HG03135 (cell line): ENCODE data around the gene VWF.
"Not testable (repeated sequence)": the region's sequence is repeated elsewhere in the genome, so short reads cannot be mapped to it uniquely, and the experiment has no call there.

ENCODE experiments used
- ATAC-seq: cut with Tn5 transposase; IDR thresholded peaks from one replicate; pipeline ENCODE4 v1.9.1; 2021; ENCODE audit warnings: mild to moderate bottlenecking, moderate library complexity; ENCODE audit not compliant: unreplicated experiment

The VWF gene

DNA sequence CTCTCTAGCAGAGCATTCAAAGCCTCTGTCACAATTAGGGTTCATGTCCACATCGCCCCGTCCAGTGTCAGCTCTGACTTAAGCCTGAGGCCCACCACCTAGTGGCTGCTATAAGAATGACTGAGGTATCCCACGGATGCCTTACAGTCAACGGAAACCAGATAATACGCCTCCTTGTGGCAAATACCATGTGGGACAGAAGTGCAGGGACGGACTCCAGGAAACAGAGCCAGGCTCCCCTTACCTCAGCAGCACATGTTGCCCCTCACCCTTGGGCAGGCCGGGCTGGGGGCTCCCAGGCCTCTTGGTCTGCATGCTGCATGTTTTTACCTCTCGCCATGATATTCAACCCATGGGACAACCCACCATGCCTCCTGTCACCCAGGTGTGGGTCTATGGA is 86.3 kb downstream of the VWF start:
- no peak for ATAC-seq

DNA sequence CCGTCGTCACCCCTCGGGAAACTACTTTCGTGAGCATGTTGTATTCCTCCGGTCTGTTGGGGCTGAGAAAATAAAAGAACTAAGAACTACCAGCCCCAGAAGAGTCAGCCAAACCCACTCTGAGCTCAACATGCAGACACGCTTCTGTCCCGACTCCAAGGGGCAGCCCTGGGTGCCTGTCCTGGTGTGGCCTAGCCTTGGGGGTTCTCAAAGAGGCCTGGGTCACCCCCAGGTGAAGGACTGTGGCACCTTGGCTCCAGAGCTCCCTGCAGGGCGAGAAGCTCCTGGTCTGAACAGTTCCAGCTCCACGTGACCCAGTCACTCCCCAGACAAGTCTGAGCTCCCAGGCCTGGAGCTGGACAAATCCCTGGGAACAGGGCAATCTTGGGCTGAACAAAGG is 87.0 kb downstream of the VWF start:
- ATAC-seq = no peak

DNA sequence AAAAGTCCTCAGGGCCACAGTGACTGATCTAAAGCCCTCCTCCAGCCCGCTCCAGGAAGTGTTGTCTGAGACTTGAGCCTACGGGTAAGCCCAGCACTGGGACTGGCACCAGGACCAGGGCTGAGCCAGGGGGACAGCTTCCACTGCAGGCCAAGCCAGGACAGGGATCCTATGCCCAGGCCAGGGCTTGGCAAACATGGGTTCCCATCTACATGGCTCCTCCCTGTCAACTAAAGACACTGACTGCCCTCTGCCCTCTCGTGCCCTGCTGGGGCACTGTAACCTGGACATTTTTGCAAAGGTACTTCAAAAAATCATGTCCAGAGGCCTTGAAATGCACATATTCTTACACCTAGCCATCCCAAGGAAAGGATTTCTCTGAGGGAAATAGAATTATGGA is 88.0 kb downstream of the VWF start:
- ATAC-seq = no peak

GRCh38 chr12:6034596-6034995 is 89.9 kb downstream of the VWF start:
- ATAC-seq = no peak

DNA sequence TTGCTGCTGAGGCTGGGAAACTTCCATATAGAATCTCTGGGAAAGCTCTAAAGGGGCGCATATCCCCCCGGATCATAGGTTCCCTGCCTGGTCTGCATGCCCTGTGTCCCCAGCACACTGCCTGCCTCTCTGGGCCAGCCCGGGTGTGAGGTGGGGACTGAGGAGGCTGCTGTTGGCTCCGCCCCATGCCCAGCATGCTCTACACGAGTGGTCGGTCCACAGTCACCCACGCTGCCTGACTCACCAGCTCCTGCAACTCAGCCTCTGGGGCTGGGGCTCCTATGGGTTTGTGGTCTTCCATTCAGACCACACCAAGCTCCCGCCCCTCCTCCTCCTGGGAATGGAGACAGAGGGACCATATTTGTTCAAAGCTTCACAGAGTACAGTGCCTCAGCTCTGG is 90.9 kb downstream of the VWF start:
- no peak for ATAC-seq

- ATAC-seq = no peak
These were observed 91.7 kb downstream of the VWF start for GRCh38 chr12:6032726-6033125.

DNA sequence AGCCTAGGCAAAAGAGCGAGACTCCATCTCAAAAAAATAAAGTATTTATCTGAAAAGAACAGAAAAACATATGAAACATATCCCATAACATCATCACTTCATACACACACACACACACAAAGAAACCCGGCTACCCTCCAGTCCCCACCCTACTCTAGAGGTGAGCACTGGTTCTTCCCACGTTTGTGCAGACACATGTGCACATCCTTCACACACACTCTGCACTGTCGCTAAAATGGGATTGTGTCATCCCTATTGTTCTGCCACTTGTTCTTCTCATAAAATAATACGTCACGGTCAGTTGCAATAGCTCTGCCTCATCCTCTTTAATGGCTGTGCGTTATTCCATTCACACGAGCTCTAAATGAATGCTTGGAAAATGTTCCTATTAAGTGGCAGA is 93.5 kb downstream of the VWF start:
- no peak for ATAC-seq

- no peak for ATAC-seq
These were observed 94.4 kb downstream of the VWF start for GRCh38 chr12:6030081-6030480.

DNA sequence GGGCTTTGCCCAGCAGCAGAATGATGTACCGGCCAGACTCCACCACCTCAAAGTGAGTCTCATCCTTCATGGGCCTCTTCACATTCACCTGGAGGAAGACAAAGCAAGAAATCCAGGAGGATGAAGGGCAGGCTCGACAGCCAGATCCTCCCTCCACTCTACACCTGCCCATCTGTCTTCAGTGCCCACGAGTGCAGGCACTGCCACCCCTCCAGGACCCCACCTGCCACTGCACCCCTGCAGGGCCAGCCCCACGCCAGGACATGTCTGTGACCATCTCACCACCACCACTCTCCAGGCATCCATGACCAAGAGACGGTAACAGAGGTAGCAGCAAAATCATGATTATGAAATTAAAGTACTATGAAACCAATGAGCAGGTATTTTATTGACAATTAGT is 95.1 kb downstream of the VWF start:
- no peak for ATAC-seq

- ATAC-seq = no peak
These were observed 97.5 kb downstream of the VWF start for GRCh38 chr12:6026998-6027397.

GRCh38 chr12:6025703-6026298 is 98.7 kb downstream of the VWF start:
- ATAC-seq = not testable (repeated sequence)

GRCh38 chr12:6024066-6024465 is 100.4 kb downstream of the VWF start:
- ATAC-seq = not testable (repeated sequence)

DNA sequence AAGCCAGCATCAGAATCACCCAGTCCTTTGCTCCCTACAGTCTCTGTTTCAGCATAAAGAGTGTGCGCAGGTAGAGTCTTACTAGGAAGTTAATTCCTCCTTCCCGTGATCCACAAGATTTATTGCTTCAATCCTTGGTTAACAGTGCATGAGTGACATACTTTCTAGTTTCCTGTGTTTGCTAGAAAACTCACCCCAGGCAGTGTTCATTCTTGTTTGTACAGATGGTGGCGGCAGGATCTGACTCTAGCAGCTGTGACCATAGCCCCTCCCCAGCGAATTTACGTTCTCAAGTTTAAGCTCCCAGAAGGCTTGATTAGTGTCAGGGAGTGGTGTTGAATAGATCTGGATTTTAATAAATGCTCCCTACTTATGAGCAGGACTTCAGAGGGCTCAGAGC is 103.5 kb downstream of the VWF start:
- ATAC-seq = no peak

DNA sequence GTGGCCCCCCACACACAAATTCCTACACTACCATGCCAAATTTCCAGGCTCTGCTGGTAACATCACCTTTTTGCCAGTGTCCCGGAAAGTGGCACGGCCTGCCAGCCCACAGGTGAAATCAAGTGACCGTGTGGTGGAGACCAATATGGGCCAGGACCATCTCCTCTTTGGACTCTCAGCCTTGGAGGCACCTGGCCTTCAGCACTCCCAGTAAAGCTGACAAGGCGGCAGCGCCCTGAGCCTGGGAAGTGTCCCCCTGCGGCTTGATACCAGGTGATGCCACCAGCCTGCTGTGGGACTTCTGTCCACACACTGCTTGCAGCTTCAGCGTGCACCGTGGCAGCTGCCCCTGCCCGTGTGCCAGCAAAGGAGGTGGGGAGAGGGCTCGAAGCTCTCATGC is 104.0 kb downstream of the VWF start:
- not testable (repeated sequence) for ATAC-seq

- not testable (repeated sequence) for ATAC-seq
These were observed 105.2 kb downstream of the VWF start for GRCh38 chr12:6019256-6019655.

- no peak for ATAC-seq
These were observed 106.2 kb downstream of the VWF start for GRCh38 chr12:6018265-6018664.

- ATAC-seq = no peak
These were observed 107.7 kb downstream of the VWF start for GRCh38 chr12:6016756-6017155.

DNA sequence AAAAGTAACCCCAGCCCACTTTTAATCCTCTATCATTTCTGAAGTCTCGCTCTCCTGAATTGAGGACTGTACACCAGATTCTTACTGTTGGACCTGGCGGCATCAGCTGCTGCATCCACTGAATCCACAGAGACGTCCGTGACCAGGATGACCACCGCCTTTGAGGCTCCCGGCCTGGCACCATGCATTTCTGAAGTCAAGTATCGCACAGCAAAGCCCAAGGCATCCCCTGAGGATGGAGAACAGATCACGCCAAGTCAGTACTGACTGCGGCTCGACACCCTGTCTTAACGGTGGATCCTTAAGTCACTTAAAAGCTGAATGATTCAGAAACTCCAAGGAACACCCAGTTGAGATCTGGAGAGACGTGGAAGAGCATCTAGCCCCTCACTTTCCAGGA is 108.5 kb downstream of the VWF start:
- not testable (repeated sequence) for ATAC-seq

GRCh38 chr12:6015271-6015670 is 109.2 kb downstream of the VWF start:
- ATAC-seq = not testable (repeated sequence)

- not testable (repeated sequence) for ATAC-seq
These were observed 113.7 kb downstream of the VWF start for GRCh38 chr12:6010631-6011350.

DNA sequence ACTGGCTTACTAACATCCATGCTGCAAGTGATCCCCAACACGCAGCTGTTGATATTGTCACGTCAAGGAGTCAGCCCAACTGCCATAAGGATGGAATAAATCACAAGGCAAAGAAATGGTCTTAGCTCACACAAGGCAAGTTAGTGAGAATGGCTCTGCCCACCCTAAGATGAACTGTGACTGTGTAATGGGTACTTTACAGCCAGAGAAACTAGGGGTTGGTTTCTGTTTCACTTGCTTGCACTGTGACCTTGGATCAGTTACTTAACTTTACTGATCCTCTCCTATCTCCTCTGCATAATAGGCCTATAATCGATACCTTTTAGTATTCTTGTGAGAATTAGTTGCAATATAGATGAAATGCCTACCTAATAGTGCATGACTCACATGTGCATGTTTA is 127.2 kb downstream of the VWF start:
- no peak for ATAC-seq

DNA sequence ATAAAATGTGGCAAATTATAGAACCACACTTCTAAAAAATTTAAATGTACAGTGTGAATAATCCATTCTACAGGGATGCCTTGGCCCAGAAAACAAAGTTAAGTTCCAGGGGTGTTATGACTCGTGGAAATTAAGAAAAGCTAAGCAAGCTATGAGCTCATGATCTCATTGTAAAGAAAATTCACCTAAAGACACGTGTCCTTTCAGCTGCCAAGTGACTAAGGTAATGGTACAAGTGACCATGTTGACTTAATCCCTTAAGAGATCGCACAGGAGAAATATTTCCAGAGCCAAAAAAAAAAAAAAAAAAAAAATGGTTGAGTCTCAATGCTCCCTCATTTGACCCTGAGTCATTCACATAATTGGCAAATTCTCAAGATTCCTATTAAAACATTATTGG is 128.0 kb downstream of the VWF start:
- no peak for ATAC-seq

- ATAC-seq = no peak
These were observed 134.8 kb downstream of the VWF start for GRCh38 chr12:5989621-5990020.
